GM21619 (cell line): ENCODE data around the gene CDH3.

ENCODE experiments used
- ATAC-seq: cut with Tn5 transposase; IDR thresholded peaks from one replicate; pipeline ENCODE4 v1.9.1; 2021; ENCODE audit not compliant: unreplicated experiment

The CDH3 gene

GRCh38 chr16:68644715-68645493, at the start of gene CDH3:
Gene CDH3, plus strand, starts transcription at chr16:68645310. Its CDS starts 70 bp downstream, at chr16:68645380.
- no peak for ATAC-seq

- ATAC-seq = no peak
These were observed 48.8 kb upstream of the CDH3 start for GRCh38 chr16:68596266-68596665.

GRCh38 chr16:68599586-68599985, 45.5 kb upstream of the CDH3 start:
- ATAC-seq = no peak

- ATAC-seq = no peak
These were observed 39.4 kb upstream of the CDH3 start for GRCh38 chr16:68605746-68606145.

GRCh38 chr16:68607443-68607842, 37.7 kb upstream of the CDH3 start:
- no peak for ATAC-seq

- no peak for ATAC-seq
These were observed 36.8 kb upstream of the CDH3 start for GRCh38 chr16:68608330-68608729.

GRCh38 chr16:68612996-68613395, 32.1 kb upstream of the CDH3 start:
- ATAC-seq = no peak

GRCh38 chr16:68617734-68618133, 27.4 kb upstream of the CDH3 start:
- ATAC-seq = no peak

- ATAC-seq = no peak
These were observed 18.6 kb upstream of the CDH3 start for GRCh38 chr16:68626557-68626956.

- ATAC-seq = no peak
These were observed 17.1 kb upstream of the CDH3 start for GRCh38 chr16:68627951-68628425.

- no peak for ATAC-seq
These were observed 15.7 kb upstream of the CDH3 start for GRCh38 chr16:68629351-68629910.

- ATAC-seq = no peak
These were observed 9.0 kb upstream of the CDH3 start for GRCh38 chr16:68636064-68636560.

GRCh38 chr16:68636818-68637217, 8.3 kb upstream of the CDH3 start:
- no peak for ATAC-seq

- no peak for ATAC-seq
These were observed 4.1 kb upstream of the CDH3 start for GRCh38 chr16:68640972-68641371.

- ATAC-seq = no peak
These were observed 3.1 kb upstream of the CDH3 start for GRCh38 chr16:68642047-68642435.

GRCh38 chr16:68642436-68643101, 2.5 kb upstream of the CDH3 start:
- no peak for ATAC-seq

- no peak for ATAC-seq
These were observed 1.9 kb upstream of the CDH3 start for GRCh38 chr16:68643227-68643626.

- no peak for ATAC-seq
These were observed 1.3 kb upstream of the CDH3 start for GRCh38 chr16:68643847-68644246.

GRCh38 chr16:68644296-68644695, 814 bp upstream of the CDH3 start:
- no peak for ATAC-seq

- ATAC-seq = no peak
These were observed 631 bp downstream of the CDH3 start for GRCh38 chr16:68645494-68646388.
